HEK293T (cell line): ENCODE data around the gene TBCK.

Source experiments
- CTCF ChIA-PET: fragments of 350-600 bp; formaldehyde crosslinking; extraction: SDS; loops from one replicate; lab custom pipeline; 2021; ENCODE audit warnings: antibody characterized with exemption, inconsistent platforms; lab: Yijun Ruan, JAX
- POLR2A ChIA-PET: fragments of 350-600 bp; formaldehyde crosslinking; extraction: SDS; loops from one replicate; lab custom pipeline; 2020; ENCODE audit warnings: antibody characterized with exemption, inconsistent platforms; lab: Yijun Ruan, JAX
- DNase-seq: peaks from one replicate; pipeline ENCODE4 v3.0.0; 2012; ENCODE audit warnings: mixed read lengths; ENCODE audit errors: extremely low spot score
- ARNT ChIP-seq: fragments of 450-650 bp; IDR thresholded peaks from 2 replicates; pipeline ENCODE4 v1.6.1; 2017; ENCODE audit warnings: mild to moderate bottlenecking
- BHLHE40 ChIP-seq: fragments of 450-650 bp; IDR thresholded peaks from 2 replicates; pipeline ENCODE4 v1.6.1; 2016; ENCODE audit warnings: mild to moderate bottlenecking, moderate library complexity, borderline replicate concordance
- CTBP1 ChIP-seq: fragments of 450-650 bp; IDR thresholded peaks from 2 replicates; pipeline ENCODE4 v1.6.1; 2016; ENCODE audit warnings: borderline replicate concordance
- ELF4 ChIP-seq: fragments of 450-650 bp; IDR thresholded peaks from 2 replicates; pipeline ENCODE4 v1.6.1; 2017; ENCODE audit warnings: antibody characterized with exemption
- FOXA1 ChIP-seq: fragments of 450-650 bp; IDR thresholded peaks from 2 replicates; pipeline ENCODE4 v1.6.1; 2016; ENCODE audit warnings: mild to moderate bottlenecking
- FOXK2 ChIP-seq: fragments of 450-650 bp; IDR thresholded peaks from 2 replicates; pipeline ENCODE4 v1.6.1; 2016; ENCODE audit warnings: mild to moderate bottlenecking
- FOXM1 ChIP-seq: fragments of 450-650 bp; IDR thresholded peaks from 2 replicates; pipeline ENCODE4 v1.6.1; 2017; ENCODE audit warnings: mild to moderate bottlenecking, borderline replicate concordance
- HDGF ChIP-seq: fragments of 450-650 bp; IDR thresholded peaks from 2 replicates; pipeline ENCODE4 v1.6.1; 2017; ENCODE audit warnings: antibody characterized with exemption, borderline replicate concordance
- L3MBTL2 ChIP-seq: fragments of 450-650 bp; conservative IDR thresholded peaks from 2 replicates; pipeline ENCODE4 v1.6.1; 2016; ENCODE audit warnings: mild to moderate bottlenecking
- LEF1 ChIP-seq: fragments of 450-650 bp; IDR thresholded peaks from 2 replicates; pipeline ENCODE4 v1.6.1; 2017; ENCODE audit warnings: mild to moderate bottlenecking, borderline replicate concordance
- NFRKB ChIP-seq: fragments of 450-650 bp; IDR thresholded peaks from 2 replicates; pipeline ENCODE4 v1.6.1; 2016; ENCODE audit warnings: mild to moderate bottlenecking, moderate library complexity
- SP1 ChIP-seq: fragments of 450-650 bp; IDR thresholded peaks from 2 replicates; pipeline ENCODE4 v1.6.1; 2017
- SUZ12 ChIP-seq: fragments of 450-650 bp; IDR thresholded peaks from 2 replicates; pipeline ENCODE4 v1.6.1; 2016; ENCODE audit warnings: mild to moderate bottlenecking
- TARDBP ChIP-seq: fragments of 450-650 bp; IDR thresholded peaks from 2 replicates; pipeline ENCODE4 v1.6.1; 2016
- ZNF384 ChIP-seq: fragments of 450-650 bp; IDR thresholded peaks from 2 replicates; pipeline ENCODE4 v1.6.1; 2016
- TF ChIP-seq, protein P1 (sequence below): fragments of 450-650 bp; IDR thresholded peaks from 2 replicates; pipeline ENCODE4 v1.6.1; 2016

The TBCK gene

DNA sequence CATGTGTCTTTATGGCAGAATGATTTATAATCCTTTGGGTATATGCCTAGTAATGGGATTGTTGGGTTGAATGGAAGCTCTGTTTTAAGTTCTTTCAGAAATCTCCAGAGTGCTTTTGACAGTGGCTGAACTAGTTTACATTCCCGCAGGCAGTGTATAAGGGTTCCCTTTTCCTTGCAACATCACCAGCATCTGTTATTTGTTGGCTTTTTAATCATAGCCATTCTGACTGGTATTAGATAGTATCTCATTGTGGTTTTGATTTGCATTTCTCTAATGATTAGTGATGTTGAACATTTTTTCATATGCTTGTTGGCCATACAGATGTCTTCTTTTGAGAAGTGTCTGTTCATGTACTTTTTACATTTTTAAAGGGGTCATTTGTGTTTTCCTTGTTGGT, 129.8 kb downstream of the TBCK start:
- ChIA-PET CTCF (interaction anchor here (0.7 kb wide), 1 partner anchor 165 kb away, joined by 3 read pairs; no protein-coding TSS in a partner anchor), POLR2A (no interaction called here)
- DNase-seq: no peak
- TF ChIP-seq HDGF (no peak), FOXM1 (no peak), ZNF384 (no peak), SP1 (no peak), ELF4 (no peak), SUZ12 (no peak), L3MBTL2 (no peak), ARNT (no peak), FOXK2 (no peak), CTBP1 (no peak), TARDBP (no peak), NFRKB (no peak), FOXA1 (no peak), BHLHE40 (no peak), LEF1 (no peak)
- TF ChIP-seq, protein P1, sequence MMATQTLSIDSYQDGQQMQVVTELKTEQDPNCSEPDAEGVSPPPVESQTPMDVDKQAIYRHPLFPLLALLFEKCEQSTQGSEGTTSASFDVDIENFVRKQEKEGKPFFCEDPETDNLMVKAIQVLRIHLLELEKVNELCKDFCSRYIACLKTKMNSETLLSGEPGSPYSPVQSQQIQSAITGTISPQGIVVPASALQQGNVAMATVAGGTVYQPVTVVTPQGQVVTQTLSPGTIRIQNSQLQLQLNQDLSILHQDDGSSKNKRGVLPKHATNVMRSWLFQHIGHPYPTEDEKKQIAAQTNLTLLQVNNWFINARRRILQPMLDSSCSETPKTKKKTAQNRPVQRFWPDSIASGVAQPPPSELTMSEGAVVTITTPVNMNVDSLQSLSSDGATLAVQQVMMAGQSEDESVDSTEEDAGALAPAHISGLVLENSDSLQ: no peak

GRCh38 chr4:106183551-106183950, 132.5 kb downstream of the TBCK start:
- TF ChIP-seq NFRKB (no peak), TARDBP (no peak), CTBP1 (no peak), L3MBTL2 (no peak), LEF1 (no peak), ELF4 (no peak)
- ChIA-PET POLR2A (no interaction called here), CTCF (no interaction called here)
- DNase-seq: no peak

DNA sequence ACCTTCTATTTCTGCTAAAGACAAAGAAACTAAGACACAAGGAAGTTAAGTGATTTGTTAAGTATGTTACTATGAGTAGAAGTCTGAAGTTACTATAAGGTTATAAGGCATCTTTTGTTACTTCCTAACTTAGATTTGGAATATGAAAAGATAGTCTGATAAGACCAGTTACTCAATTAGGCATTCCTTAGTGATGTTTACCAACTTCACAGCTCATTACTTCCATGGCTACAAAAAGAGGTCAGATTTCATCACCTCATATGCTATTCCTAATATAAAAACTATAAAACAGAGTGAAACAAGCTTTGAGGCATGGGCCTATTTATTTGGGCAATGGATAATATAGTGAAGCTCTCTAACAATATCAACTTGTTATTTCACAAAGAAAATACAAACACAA, 143.1 kb downstream of the TBCK start:
- DNase-seq: no peak
- ChIA-PET CTCF (no interaction called here), POLR2A (no interaction called here)
- TF ChIP-seq, protein P1: no peak
- TF ChIP-seq ELF4 (no peak), LEF1 (no peak), SUZ12 (no peak), TARDBP (no peak), FOXA1 (no peak), HDGF (no peak), NFRKB (no peak), BHLHE40 (no peak), L3MBTL2 (no peak), ARNT (no peak), ZNF384 (no peak)

DNA sequence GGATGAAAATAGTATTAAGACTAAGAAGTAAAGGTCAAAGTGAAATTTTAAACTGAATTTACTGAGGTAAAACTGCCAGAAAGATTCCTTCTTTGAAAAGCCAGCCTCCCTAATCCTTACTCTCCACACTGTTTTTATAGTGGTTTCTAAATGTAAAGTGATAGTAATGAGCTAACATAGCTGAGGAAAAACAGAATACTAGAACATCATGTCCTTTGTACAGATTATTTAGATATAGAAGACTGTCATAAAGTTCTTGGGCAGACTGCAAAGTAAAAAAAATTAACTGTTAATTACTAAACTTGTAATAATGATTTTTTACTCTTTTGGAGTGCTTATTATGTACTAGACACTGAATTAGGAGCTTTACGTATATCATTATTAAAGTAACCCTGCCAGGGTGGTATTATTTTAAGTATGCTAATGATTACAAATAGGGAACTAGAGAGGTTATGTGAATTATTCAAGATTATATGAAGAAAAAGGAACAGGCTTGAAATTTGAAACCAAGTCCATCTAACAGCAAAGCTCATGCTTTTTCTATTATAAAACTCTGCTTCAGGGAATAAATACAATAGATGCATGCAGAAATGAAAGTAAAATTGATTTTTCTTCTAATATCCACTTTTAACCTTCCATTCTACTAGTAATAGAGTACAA, 150.5 kb downstream of the TBCK start:
- ChIA-PET CTCF (no interaction called here), POLR2A (no interaction called here)
- no peak for DNase-seq
- no peak for TF ChIP-seq L3MBTL2
- TF ChIP-seq SUZ12: no peak
- no peak for TF ChIP-seq FOXA1
- TF ChIP-seq BHLHE40: no peak
- no peak for TF ChIP-seq ELF4
- TF ChIP-seq LEF1: no peak
- TF ChIP-seq FOXM1: no peak
- TF ChIP-seq HDGF: no peak
- TF ChIP-seq, protein P1: no peak
- no peak for TF ChIP-seq CTBP1
- no peak for TF ChIP-seq ZNF384
- TF ChIP-seq TARDBP: no peak
- TF ChIP-seq NFRKB: no peak

DNA sequence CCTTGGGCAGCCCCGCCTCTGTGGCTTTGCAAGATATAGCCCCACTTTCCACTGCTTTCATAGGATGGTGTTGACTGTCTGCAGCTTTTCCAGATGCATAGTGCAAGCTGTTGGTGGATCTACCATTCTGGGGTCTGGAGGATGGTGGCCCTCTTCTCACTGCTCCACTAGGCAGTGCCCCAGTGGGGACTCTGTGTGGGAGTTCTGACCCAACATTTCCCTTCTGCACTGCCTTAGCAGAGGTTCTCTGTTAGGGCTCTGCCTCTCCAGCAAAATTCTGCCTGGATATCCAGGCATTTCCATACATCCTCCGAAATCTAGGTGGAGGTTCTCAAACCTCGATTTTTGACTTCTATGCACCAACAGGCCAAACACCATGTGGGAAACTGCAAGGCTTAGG, 153.7 kb downstream of the TBCK start:
- CTCF ChIA-PET: no interaction called here
- DNase-seq: no peak
- TF ChIP-seq ZNF384 (no peak), FOXA1 (no peak), FOXK2 (no peak), L3MBTL2 (no peak), BHLHE40 (no peak), SUZ12 (no peak), NFRKB (no peak), SP1 (no peak)
- POLR2A ChIA-PET: no interaction called here

- no peak for TF ChIP-seq ELF4
- TF ChIP-seq, protein P1: no peak
- no peak for TF ChIP-seq FOXM1
- TF ChIP-seq TARDBP: no peak
- TF ChIP-seq CTBP1: no peak
- TF ChIP-seq FOXA1: no peak
- no peak for TF ChIP-seq SUZ12
- no peak for TF ChIP-seq FOXK2
- no peak for TF ChIP-seq ZNF384
- no peak for TF ChIP-seq L3MBTL2
- no peak for TF ChIP-seq SP1
- TF ChIP-seq ARNT: no peak
- no peak for TF ChIP-seq HDGF
- no peak for TF ChIP-seq LEF1
- ChIA-PET POLR2A (no interaction called here), CTCF (no interaction called here)
- DNase-seq: no peak
Observed at GRCh38 chr4:106160560-106160959, 155.4 kb downstream of the TBCK start.
